ENCODE data around the gene ASIP. TPM values are rescaled to one million over a fixed set of nuclear protein-coding genes. Genes with fewer than 3 reads are reported as not detected.
"Not testable (repeated sequence)": the region's sequence is repeated elsewhere in the genome, so short reads cannot be mapped to it uniquely, and the experiment has no call there.

Gene ASIP
- total RNA-seq, 1 donor from 2014 or later = 0.55 TPM

DNA sequence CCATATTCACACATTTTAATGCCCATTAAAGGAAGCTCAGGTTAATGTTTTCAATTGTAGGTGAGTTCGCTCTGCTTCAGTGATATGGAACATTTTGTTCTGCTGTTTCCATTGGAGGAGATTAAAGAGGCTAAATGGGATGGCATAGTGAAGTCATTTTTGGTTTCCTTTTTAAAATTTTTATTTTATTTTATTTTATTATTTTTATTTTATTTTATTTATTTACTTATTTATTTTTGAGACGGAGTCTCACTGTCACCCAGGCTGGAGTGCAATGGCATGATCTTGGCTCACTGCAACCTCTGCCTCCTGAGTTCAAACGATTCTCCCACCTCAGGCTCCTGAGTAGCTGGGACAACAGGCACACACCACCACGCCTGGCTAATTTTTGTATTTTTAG lies 792 bp downstream of the ASIP start:
- DNase-seq (ENCODE audit: low spot score); ATAC-seq: not testable (repeated sequence)

- DNase-seq (ENCODE audit: low spot score) = no peak
- no peak for ATAC-seq
Observed at GRCh38 chr20:34242879-34243278, 1.7 kb downstream of the ASIP start.

DNA sequence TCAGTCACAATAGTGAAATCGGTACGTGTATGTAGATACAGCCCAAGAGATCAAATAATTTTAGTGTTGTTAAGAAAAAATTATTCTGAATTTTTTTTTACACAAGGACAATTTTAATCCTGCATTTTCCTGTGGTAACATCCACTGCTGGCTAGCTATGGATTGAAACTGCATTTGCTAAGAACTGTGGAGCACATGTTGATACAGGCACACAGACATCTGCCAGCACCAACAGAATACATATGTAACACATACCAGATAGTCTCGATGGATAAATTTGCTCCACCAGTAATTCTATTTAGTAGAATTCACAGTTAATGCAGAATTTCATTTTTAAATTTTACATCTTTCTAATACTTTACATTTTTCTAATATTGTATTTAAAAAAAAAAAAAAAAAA lies 2.2 kb downstream of the ASIP start:
- DNase-seq (ENCODE audit: low spot score) (no peak), ATAC-seq (no peak)

GRCh38 chr20:34246126-34246626 lies 5.0 kb downstream of the ASIP start:
- DNase-seq (ENCODE audit: low spot score) (no peak), ATAC-seq (no peak)

DNA sequence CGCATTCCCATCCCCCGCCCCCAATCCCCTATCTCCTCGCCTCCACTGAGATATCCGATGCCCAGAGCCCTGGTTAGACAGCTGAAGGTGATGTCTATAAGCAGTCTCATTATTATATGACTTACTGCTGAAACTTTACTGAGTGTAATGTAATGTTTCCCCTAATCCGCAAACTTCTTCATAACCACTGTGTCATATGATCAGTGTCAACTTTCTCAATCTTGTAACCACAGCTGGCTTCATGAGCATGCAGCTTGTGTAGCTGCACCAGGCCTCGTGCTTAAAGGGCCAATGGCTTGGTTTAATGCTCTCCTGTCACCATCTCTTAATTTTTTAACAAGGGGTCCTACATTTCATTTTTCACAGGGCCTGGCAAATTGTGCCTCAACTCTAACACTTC lies 8.1 kb downstream of the ASIP start:
- ATAC-seq = peak; percentile 24
- no peak for DNase-seq (ENCODE audit: low spot score)

DNA sequence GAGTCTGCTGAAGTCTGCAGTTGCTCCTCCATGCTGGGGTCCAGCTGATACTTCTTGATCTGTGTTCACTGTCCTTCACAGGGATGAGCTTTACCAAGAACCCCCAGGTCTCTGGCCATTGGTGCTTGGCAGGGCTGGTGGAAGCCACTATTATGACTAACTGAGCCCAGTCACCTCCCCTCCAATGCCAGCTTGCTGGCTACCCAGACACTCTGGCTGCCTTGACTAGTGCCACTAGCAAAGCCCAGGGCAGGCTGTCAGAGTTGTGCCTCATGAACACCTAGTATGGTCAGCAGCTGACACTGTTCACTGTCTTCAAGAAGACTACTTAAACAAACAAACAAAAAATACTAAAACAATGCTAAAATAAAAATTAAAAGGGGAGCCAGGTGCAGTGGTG lies 8.8 kb downstream of the ASIP start:
- ATAC-seq (no peak), DNase-seq (ENCODE audit: low spot score) (no peak)

GRCh38 chr20:34251619-34252018 lies 10.4 kb downstream of the ASIP start:
- ATAC-seq = no peak
- DNase-seq (ENCODE audit: low spot score) = no peak

DNA sequence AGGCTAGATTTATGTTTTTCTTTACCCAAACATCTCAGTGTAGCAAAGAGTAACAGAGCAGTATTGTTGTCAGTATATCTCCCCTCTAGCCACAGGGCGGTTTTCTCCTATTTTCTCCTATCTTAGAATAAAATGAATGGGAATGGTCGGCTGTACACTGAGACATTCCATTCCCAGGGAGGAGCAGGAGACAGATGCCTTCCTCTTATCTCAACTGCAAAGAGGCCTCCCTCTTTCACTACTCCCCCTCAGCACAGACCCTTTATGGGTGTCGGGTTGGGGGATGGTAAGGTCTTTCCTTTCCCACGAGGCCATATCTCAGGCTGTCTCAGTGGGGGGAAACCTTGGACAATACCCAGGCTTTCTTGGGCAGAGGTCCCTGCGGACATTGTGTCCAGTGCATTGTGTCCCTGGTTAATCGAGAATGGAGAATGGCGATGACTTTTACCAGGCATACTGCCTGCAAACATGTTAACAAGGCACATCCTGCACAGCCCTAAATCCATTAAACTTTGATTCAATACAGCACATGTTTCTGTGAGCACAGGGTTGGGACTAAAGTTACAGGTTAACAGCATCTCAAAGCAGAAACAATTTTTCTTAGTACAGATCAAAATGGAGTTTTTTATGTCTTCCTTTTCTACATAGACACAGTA lies 11.3 kb downstream of the ASIP start:
- not testable (repeated sequence) for DNase-seq (ENCODE audit: low spot score); ATAC-seq

DNA sequence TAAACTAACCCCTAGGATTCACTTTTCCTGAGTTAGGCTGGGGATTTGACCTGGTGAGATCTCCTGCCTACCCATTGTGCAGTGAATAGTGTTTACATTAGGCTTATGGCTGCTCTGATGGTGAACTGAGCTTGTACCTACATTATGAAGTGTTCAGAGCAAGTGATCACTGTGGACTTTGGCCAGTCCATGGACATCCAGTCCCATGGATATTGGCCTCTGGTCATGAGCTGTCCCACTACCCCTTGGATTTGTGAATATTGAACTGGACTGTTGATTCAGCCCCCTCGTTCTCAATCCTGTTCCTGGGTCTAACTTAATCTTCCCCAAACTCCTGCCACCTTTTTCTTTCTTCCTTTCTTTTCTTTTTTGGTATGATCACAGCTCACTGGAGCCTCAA lies 13.8 kb downstream of the ASIP start:
- ATAC-seq (peak; percentile 60), DNase-seq (ENCODE audit: low spot score) (no peak)

DNA sequence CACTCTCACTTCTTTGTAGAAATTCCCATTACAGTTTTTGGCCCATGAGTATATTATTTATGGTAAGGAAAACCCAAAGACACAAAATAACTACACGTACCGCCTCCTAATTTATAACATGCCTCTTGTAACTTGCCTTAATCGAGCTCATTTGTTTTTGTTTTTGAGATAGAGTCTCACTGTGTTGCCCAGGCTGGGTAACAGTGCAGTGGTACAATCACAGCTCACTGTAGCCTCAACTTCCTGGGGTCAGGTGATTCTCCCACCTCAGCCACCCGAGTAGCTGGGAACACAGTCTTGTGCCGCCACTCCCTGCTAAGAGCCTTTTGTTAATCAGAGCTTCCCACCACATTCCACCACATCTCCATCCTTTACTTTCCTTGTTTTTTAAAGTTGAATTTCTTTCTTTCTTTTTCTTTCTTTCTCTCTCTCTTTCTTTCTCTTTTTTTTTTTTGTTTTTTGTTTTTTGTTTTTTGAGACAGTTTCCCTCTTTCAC lies 15.5 kb downstream of the ASIP start:
- no peak for ATAC-seq
- DNase-seq (ENCODE audit: low spot score) = no peak

DNA sequence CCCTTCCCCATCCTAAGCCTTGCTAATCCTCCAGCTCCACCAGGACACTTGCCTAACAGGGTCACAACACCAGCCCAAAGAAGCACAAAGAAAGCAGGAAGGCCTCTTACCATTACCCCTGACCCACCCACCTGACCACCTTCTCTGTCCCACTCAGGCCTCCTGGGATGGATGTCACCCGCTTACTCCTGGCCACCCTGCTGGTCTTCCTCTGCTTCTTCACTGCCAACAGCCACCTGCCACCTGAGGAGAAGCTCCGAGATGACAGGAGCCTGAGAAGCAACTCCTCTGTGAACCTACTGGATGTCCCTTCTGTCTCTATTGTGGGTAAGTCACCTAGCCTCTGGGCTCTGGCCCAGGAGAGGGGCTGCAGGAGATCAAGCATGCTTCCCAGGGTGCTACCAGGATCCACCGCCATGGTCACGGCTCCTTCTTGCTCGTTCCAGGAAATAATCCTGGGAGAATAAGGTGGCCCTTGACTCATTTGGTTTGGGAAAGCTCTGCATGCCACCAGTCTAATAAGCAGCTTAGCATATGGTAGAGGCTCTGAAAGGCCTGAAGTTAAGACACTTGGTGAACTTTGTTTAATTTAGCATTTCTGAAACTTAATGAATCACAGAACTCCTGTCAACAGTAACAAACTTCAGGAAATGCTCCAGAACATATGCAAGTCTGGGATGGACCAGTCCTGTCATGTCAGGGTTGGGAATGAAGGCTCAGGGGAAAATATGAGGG lies 19.2 kb downstream of the ASIP start:
- ATAC-seq (no peak), DNase-seq (ENCODE audit: low spot score) (no peak)

GRCh38 chr20:34262488-34263288 lies 21.5 kb downstream of the ASIP start:
- ATAC-seq (peak; percentile 94), DNase-seq (ENCODE audit: low spot score) (peak; percentile 67)

DNA sequence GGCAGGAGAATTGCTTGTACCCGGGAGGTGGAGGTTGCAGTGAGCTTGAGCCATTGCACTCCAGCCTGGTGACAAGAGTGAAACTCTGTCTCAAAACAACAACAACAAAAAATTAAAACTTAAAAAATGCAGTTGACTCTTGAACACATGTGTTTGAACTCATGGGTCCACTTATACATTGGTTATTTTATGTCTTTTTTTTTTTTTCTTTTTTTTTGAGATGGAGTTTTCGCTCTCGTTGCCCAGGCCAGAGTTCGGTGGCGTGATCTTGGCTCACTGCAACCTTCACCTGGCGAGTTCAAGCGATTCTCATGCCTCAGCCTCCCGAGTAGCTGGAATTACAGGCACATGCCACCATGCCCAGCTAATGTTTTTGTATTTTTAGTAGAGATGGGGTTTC lies 22.2 kb downstream of the ASIP start:
- not testable (repeated sequence) for ATAC-seq; DNase-seq (ENCODE audit: low spot score)

DNA sequence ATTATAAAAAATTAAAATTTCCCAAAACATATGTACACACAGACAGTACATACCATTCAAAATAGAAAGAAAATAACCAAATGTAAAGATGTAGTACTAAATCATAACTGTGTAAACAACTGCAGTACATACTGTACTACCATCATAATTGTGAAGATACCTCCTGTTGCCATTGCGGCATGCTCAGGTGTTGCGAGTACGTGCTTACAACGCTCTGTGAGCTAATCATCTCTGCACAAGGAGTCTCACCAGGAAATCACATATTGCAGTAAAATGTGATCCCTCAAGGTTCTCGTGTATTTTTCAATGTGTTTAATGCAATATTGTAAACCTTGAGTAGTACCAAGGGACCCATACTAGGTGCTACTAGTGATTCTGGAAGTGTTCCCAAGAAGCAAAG lies 22.9 kb downstream of the ASIP start:
- no peak for DNase-seq (ENCODE audit: low spot score)
- ATAC-seq = no peak

DNA sequence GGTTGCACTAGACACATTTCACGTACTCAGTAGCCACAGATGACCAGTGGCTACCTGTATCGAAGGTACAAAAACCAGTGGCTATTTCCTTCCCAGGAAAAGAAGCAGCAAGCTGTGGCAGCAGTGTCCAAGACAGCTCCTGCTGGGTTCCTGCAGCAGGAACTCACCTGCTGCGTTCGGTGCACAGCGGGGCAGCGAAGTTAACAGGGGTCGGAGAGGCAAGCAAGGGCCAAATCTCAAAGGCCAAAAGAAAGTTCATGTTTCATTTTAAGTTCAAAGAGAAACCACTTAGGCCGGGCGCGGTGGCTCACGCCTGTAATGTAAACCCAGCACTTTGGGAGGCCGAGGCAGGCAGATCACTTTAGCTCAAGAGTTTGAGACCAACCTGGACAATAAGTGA lies 26.9 kb downstream of the ASIP start:
- ATAC-seq (no peak), DNase-seq (ENCODE audit: low spot score) (no peak)

DNA sequence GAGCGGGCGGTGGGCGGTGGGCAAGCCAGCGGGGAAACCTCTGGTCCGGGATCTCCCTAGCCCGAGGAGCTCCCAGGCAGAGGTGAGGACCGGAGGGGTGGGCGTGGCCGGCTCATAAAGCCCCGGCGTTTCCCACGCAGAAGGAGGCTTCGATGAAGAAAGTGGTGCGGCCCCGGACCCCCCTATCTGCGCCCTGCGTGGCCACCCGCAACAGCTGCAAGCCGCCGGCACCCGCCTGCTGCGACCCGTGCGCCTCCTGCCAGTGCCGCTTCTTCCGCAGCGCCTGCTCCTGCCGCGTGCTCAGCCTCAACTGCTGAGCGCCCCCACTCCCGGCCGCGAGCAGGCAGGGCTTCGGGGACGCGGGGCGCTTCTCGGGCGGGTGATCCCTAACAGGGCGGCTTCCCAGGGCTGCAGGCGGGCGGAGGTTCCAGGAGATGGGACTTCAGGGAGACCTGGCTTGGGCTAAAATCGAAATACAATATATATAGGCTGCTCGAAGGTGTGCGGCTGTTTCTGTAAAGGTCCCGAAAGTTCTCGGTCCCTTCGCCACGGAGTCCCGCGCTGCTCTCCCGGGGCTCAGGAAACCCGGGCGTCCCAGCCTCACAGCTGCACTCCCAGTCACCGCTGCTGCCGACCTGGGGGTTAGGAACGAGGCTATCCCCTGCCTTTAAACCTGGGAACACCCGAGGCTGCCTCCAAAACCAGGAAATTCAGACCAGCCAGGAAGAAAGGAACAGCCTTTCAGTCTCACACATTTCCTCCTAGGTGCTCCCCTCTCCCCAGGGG lies 27.8 kb downstream of the ASIP start:
- ATAC-seq (peak; percentile 71), DNase-seq (ENCODE audit: low spot score) (peak; percentile 51)

DNA sequence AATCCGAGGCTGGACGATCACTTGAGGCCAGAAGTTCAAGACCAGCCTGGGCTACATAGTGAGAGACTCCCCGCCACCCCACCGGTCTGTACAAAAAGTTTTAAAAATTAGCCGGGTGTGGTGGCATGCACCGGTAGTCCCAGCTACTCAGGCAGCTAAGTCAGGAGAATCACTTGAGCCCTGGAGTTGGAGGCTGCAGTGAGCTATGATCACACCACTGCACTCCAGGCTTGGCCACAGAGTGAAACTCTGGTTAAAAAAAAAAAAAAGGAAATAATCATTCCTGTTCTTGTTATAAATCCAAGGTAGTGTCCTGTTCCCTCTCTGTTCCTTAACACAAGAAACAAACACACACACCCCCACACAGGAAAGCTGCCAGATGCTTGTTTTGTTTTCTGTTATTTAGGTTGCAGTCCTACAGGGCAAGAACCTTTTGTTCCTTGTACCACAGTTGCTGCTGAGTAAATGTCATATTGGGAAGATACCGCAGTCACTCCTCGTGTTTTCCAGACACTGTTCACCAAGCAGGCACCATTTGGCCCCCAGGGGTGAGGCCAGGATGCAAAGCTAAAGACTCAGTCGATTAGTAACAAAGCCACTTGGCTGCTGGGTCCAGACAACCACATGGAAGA lies 28.9 kb downstream of the ASIP start:
- DNase-seq (ENCODE audit: low spot score) = peak; percentile 61
- peak; percentile 69 for ATAC-seq

- DNase-seq (ENCODE audit: low spot score) = no peak
- no peak for ATAC-seq
Observed at GRCh38 chr20:34271956-34272355, 30.7 kb downstream of the ASIP start.

GRCh38 chr20:34274694-34275093 lies 33.5 kb downstream of the ASIP start:
- DNase-seq (ENCODE audit: low spot score) = no peak
- no peak for ATAC-seq

GRCh38 chr20:34281177-34281576 lies 40.0 kb downstream of the ASIP start:
- ATAC-seq (no peak), DNase-seq (ENCODE audit: low spot score) (no peak)

All from left lobe of liver (tissue), 2 donors.